Progenitor cell of endocrine pancreas (in vitro differentiated cells): ENCODE data around the gene IFT20. TPM values are rescaled to one million over a fixed set of nuclear protein-coding genes. Genes with fewer than 3 reads are reported as not detected.

ENCODE experiments used
- DNase-seq: peaks from one replicate; pipeline ENCODE4 v3.0.0; 2021; ENCODE audit warnings: low spot score; ENCODE audit not compliant: unreplicated experiment
- H3K27ac Mint-ChIP-seq: 2 replicates; pipeline ENCODE4 v1.8.0; 2021; ENCODE audit warnings: mild to moderate bottlenecking, moderate library complexity, mixed read lengths
- H3K27me3 Mint-ChIP-seq: 2 replicates; pipeline ENCODE4 v1.8.0; 2021; ENCODE audit warnings: mixed read lengths
- H3K36me3 Mint-ChIP-seq: 2 replicates; pipeline ENCODE4 v1.8.0; 2022; ENCODE audit warnings: mixed read lengths; ENCODE audit not compliant: insufficient read depth
- H3K4me1 Mint-ChIP-seq: 2 replicates; pipeline ENCODE4 v1.8.0; 2021; ENCODE audit warnings: low read depth, mixed read lengths
- H3K4me3 Mint-ChIP-seq: 2 replicates; pipeline ENCODE4 v1.8.0; 2021; ENCODE audit warnings: low read depth, mild to moderate bottlenecking, moderate library complexity, mixed read lengths
- H3K9me3 Mint-ChIP-seq: 2 replicates; pipeline ENCODE4 v1.8.0; 2021; ENCODE audit warnings: low read depth, mixed read lengths
- total RNA-seq: library from RNA; stranded (reverse); gene quantifications from 2 replicates; pipeline ENCODE4 v1.2.1, GENCODE V29; 2021
- TF ChIP-seq, protein P1 (sequence below): fragments of 200-600 bp; sonication (generic); IDR thresholded peaks from one replicate; pipeline ENCODE4 v1.5.0; 2021; ENCODE audit warnings: antibody characterized with exemption, mild to moderate bottlenecking; ENCODE audit not compliant: unreplicated experiment

Gene IFT20
- total RNA-seq, 1 donor from 2014 or later: 35.4 TPM

DNA sequence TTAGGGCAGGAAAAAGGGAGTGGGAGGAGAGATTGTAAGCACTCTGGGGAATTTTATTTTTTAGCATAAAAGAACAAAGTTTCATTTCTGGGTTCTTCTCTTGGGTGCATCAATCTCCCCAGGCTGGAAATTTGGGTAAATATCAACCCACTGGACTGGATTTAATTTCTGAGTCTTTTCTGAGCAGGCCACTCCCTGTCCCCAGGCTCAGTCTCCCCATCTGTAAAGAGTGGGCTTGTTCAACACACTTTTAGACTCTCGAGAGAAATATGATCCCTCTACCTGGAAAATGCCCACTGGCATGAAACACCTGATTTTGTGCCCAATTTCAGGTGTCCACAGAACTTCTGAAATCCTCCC is 35.5 kb upstream of the IFT20 start:
- peaks cover 33% of the 10 kb centered on the region for H3K4me1 Mint-ChIP-seq
- DNase-seq: no peak
- H3K36me3 Mint-ChIP-seq: no peaks in the 10 kb centered on the region
- H3K9me3 Mint-ChIP-seq: no peaks in the 10 kb centered on the region
- H3K27ac Mint-ChIP-seq: peak overlapping the region; percentile 96
- H3K27me3 Mint-ChIP-seq: peaks cover 18% of the 10 kb centered on the region
- peak overlapping the region; percentile 69 for H3K4me3 Mint-ChIP-seq
- TF ChIP-seq, protein P1, sequence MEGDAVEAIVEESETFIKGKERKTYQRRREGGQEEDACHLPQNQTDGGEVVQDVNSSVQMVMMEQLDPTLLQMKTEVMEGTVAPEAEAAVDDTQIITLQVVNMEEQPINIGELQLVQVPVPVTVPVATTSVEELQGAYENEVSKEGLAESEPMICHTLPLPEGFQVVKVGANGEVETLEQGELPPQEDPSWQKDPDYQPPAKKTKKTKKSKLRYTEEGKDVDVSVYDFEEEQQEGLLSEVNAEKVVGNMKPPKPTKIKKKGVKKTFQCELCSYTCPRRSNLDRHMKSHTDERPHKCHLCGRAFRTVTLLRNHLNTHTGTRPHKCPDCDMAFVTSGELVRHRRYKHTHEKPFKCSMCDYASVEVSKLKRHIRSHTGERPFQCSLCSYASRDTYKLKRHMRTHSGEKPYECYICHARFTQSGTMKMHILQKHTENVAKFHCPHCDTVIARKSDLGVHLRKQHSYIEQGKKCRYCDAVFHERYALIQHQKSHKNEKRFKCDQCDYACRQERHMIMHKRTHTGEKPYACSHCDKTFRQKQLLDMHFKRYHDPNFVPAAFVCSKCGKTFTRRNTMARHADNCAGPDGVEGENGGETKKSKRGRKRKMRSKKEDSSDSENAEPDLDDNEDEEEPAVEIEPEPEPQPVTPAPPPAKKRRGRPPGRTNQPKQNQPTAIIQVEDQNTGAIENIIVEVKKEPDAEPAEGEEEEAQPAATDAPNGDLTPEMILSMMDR: no peak

GRCh38 chr17:28370035-28370743 is 34.9 kb upstream of the IFT20 start, which contains the start of gene VTN:
Gene VTN (minus strand): TSS chr17:28370307. CDS start chr17:28370203, 104 bp downstream.
- peak; percentile 54 for DNase-seq

GRCh38 chr17:28369684-28370034 is 34.4 kb upstream of the IFT20 start:
- Mint-ChIP-seq H3K27me3 (peaks cover 15% of the 10 kb centered on the region), H3K4me1 (peaks cover 33% of the 10 kb centered on the region), H3K36me3 (no peaks in the 10 kb centered on the region), H3K4me3 (peak overlapping the region; percentile 64), H3K9me3 (no peaks in the 10 kb centered on the region), H3K27ac (peak overlapping the region; percentile 96)
- TF ChIP-seq, protein P1: no peak
- no peak for DNase-seq

More at GRCh38 chr17:28370035-28370743, 34.9 kb upstream of the IFT20 start, which contains the start of gene VTN:
- Mint-ChIP-seq H3K27me3 (peaks cover 18% of the 10 kb centered on the region), H3K36me3 (no peaks in the 10 kb centered on the region), H3K27ac (peak within 1 kb of the TSS; percentile 96), H3K4me1 (peaks cover 33% of the 10 kb centered on the region), H3K4me3 (peak within 1 kb of the TSS; percentile 69), H3K9me3 (no peaks in the 10 kb centered on the region)
- TF ChIP-seq, protein P1: no peak

DNA sequence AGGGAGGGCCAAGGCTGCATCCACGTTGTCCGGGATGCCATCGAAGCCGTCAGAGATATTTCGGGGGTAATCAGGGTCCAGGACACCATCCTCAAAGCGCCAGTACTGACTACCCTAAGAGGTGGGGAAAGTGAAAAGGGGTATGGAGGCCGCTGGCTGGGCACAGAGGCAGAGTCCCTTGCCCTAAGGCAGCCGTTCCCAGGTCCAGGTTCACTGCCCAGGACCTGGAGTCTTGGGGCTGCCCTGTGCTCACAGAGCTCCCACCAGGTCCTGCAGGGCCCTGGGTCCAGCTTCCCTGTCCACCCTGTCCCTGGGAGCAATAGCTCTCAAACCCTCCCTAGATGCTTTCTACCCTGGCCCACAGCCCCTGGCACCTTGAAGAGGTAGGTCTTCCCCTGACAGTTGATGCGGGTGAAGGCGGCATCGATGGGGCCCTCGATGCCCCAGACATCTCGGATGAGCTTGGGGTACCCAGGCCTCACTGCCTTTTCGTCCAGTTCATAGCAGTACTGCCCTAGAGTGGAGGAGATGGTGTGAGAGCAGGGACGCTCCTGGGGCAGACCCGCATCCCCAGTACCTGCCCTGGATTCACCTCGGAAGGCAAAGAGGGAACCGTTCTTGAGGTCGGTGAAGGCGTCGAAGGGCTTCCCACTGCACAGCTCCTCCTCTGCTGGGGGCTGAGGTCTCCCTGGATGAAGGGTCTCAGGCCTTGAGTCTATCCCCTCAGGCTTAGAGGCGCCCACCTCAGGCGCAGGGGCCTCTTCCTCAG is 33.8 kb upstream of the IFT20 start:
- peak overlapping the region; percentile 96 for H3K27ac Mint-ChIP-seq
- no peaks in the 10 kb centered on the region for H3K9me3 Mint-ChIP-seq
- no peak for DNase-seq
- H3K36me3 Mint-ChIP-seq: no peaks in the 10 kb centered on the region
- H3K4me1 Mint-ChIP-seq: peaks cover 33% of the 10 kb centered on the region
- TF ChIP-seq, protein P1: no peak
- H3K4me3 Mint-ChIP-seq: peak overlapping the region; percentile 64
- peaks cover 15% of the 10 kb centered on the region for H3K27me3 Mint-ChIP-seq

DNA sequence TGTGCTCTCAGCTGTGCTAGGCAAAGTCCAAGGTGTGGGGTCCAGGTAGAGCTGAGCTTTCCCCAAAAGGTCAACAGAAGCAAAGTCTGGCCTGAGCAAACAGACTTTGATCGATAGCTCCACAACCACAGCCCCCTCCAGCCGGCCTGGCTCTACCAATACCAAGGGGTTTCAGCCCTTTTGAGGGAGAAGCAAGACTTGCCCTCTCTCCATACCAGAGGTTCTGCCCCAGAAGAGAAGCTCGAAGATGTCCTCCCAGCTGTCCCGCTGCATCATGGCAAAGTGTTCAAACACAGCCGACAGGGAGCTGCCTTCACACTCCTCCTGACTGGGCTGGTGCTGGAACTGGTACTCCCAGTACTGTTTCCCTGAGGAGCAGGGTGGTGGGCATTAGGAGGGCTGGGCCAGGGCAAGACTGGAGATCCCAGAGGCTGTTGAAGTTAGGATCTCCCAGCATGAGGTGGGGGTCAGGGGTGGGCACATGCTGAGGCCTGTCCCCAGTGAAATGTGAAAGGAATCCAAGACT is 33.1 kb upstream of the IFT20 start:
- Mint-ChIP-seq H3K4me3 (peak overlapping the region; percentile 50), H3K4me1 (peaks cover 31% of the 10 kb centered on the region), H3K9me3 (no peaks in the 10 kb centered on the region), H3K27ac (peak overlapping the region; percentile 92), H3K36me3 (no peaks in the 10 kb centered on the region), H3K27me3 (peaks cover 10% of the 10 kb centered on the region)
- TF ChIP-seq, protein P1: no peak
- no peak for DNase-seq
